Fibroblast of lung (primary cell): ENCODE results near the gene DNALI1.

Source experiments
- EZH2 ChIP-seq: IDR thresholded peaks from 2 replicates; pipeline ENCODE4 v1.5.1; 2012; ENCODE audit warnings: low read length, control low read depth, mild to moderate bottlenecking; ENCODE audit errors: missing control alignments
- TF ChIP-seq, protein P1 (sequence below), 2 donors: IDR thresholded peaks in 1 of 2; conservative IDR thresholded peaks in 1 of 2; 1 replicate in 1 of 2; 2 replicates in 1 of 2; pipeline ENCODE4 v1.5.1; 2011 to 2012; ENCODE audit warnings: low read length in 2 of 2, control low read depth in 1 of 2, inconsistent platforms in 1 of 2, low read depth in 1 of 2, mild to moderate bottlenecking in 1 of 2

DNA sequence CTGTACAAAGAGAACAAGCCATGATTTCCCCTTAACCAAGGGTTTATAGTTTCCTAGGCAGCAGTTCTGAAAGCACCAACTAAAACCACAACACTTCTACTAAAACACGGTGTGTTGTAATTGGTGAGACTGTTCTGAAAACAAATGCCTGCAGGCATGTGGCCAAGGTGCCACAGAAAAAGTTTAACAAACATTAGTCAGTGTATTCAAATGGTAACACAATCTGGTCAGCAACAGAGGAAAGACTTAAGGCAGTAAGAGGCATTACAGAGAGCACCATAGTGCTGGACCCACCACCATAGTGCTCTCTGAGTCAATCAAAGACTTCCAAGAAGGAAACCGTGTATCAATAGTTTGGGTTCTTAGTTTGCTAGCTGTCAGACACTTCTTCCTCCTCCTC is 19.4 kb upstream of the DNALI1 start:
- TF ChIP-seq, protein P1, sequence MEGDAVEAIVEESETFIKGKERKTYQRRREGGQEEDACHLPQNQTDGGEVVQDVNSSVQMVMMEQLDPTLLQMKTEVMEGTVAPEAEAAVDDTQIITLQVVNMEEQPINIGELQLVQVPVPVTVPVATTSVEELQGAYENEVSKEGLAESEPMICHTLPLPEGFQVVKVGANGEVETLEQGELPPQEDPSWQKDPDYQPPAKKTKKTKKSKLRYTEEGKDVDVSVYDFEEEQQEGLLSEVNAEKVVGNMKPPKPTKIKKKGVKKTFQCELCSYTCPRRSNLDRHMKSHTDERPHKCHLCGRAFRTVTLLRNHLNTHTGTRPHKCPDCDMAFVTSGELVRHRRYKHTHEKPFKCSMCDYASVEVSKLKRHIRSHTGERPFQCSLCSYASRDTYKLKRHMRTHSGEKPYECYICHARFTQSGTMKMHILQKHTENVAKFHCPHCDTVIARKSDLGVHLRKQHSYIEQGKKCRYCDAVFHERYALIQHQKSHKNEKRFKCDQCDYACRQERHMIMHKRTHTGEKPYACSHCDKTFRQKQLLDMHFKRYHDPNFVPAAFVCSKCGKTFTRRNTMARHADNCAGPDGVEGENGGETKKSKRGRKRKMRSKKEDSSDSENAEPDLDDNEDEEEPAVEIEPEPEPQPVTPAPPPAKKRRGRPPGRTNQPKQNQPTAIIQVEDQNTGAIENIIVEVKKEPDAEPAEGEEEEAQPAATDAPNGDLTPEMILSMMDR (conservative IDR thresholded peaks at IDR 0.05 in 1 of 2, IDR thresholded peaks at IDR 0.05 in 1 of 2; ENCODE audit: low read depth in 1 of 2, low read length in 2 of 2): no peak
- no peak for TF ChIP-seq EZH2
